ENCODE results near the gene CCDC171. TPM values are rescaled to one million over a fixed set of nuclear protein-coding genes. Genes with fewer than 3 reads are reported as not detected.

CCDC171 gene
- total RNA-seq, 4 donors from 2014 or later, result 3.2 to 12.4 (median 7.3) TPM

DNA sequence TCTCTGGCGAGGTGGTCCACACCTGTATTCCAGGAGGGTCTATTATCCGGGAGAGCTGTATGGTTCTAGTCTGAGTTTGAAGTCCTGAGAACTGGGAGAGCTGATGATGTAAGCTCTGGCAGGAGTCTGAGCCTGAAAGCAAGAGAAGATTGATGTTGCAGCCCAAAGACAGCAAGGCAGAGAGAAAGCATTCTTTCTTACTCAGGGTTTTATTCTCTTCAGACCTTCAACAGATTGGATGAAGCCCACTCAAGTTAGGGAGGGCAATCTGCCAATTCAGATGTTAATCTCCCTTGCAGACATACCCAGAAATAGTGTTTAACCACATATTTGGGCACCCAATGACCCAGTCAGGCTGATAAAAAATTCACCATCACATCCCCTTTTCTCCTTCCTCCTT is 159.1 kb downstream of the CCDC171 start:
- no peak overlapping the region for H3K27ac ChIP-seq
- no peaks in the 10 kb centered on the region for H3K4me1 ChIP-seq
- no peaks in the 10 kb centered on the region for H3K27me3 ChIP-seq
- no peaks in the 10 kb centered on the region for H3K9me3 ChIP-seq
- TF ChIP-seq EP300 (IDR thresholded peaks at IDR 0.05) (no peak), POLR2A (IDR thresholded peaks at IDR 0.05) (no peak), POLR2AphosphoS5 (IDR thresholded peaks at IDR 0.05) (no peak)
- TF ChIP-seq, protein P1, sequence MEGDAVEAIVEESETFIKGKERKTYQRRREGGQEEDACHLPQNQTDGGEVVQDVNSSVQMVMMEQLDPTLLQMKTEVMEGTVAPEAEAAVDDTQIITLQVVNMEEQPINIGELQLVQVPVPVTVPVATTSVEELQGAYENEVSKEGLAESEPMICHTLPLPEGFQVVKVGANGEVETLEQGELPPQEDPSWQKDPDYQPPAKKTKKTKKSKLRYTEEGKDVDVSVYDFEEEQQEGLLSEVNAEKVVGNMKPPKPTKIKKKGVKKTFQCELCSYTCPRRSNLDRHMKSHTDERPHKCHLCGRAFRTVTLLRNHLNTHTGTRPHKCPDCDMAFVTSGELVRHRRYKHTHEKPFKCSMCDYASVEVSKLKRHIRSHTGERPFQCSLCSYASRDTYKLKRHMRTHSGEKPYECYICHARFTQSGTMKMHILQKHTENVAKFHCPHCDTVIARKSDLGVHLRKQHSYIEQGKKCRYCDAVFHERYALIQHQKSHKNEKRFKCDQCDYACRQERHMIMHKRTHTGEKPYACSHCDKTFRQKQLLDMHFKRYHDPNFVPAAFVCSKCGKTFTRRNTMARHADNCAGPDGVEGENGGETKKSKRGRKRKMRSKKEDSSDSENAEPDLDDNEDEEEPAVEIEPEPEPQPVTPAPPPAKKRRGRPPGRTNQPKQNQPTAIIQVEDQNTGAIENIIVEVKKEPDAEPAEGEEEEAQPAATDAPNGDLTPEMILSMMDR (IDR thresholded peaks at IDR 0.05), result no peak
- H3K4me3 ChIP-seq, result no peak overlapping the region
- H3K36me3 ChIP-seq, result no peaks in the 10 kb centered on the region
- DNase-seq (ENCODE audit: low spot score in 2 of 2), result no peak
- WGBS, result 76% methylated on average over 2 of the region's 2 CpGs

DNA sequence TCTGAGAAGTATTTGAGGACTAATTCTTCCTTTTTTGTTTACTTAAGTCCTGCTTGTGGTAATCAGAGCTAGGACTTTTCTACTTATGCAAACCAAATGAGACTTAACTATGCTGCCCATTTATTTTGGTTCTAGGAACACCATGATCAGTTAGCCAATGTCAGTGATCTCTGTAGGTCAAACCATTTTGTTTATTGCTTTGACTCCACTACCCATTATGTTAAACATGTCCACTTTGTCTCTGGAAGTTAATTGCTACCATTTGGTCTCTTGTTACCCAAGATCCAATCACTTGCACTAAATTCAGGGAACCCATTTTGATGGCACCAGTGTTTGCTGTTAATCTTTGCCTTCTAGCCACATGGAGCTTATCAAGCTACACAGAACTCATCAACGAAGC is 161.9 kb downstream of the CCDC171 start:
- 63% methylated on average over 1 of the region's 1 CpG for WGBS
- TF ChIP-seq EP300 (IDR thresholded peaks at IDR 0.05) (no peak), POLR2AphosphoS5 (IDR thresholded peaks at IDR 0.05) (no peak), POLR2A (IDR thresholded peaks at IDR 0.05) (no peak)
- TF ChIP-seq, protein P1 (IDR thresholded peaks at IDR 0.05), result no peak

DNA sequence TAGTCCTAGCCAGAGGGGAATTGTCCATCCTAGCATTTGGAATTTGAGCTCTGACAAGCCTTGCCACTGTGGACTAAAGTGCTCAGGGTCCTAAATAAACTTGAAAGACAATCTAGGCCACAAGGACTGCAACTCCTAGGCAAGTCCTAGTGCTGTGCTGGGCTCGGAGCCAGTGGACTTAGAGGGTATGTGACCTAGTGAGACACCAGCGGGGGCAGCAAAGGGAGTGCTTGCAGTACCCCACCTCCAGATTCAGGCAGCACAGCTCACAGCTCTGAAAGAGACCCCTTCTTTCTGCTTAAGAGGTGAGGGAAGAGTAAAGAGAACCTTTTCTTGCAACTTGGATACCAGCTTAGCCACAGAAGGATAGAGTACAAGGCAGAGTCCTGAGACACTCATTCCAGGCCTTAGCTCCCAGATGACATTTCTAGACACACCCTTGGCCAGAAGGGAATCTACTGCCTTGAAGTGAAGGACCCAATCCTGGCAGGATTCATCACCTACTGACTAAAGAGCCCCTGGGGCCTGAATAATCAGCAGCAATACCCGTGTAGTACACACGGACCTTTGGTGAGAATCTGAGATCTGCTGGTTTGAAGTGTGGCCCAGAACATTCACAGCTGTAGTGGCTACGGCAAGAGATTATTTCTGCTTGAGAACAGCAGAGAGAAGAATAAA is 164.6 kb downstream of the CCDC171 start:
- TF ChIP-seq EP300 (IDR thresholded peaks at IDR 0.05) (no peak), POLR2AphosphoS5 (IDR thresholded peaks at IDR 0.05) (no peak), POLR2A (IDR thresholded peaks at IDR 0.05) (no peak)
- TF ChIP-seq, protein P1 (IDR thresholded peaks at IDR 0.05), result no peak
- Histone ChIP-seq H3K4me3 (no peak overlapping the region), H3K27me3 (no peaks in the 10 kb centered on the region), H3K36me3 (peaks cover 2% of the 10 kb centered on the region), H3K9me3 (no peaks in the 10 kb centered on the region), H3K4me1 (no peaks in the 10 kb centered on the region), H3K27ac (no peak overlapping the region)
- DNase-seq (ENCODE audit: low spot score in 2 of 2), result no peak
- WGBS, result 87% methylated on average over 4 of the region's 5 CpGs

More for the DNA sequence above, 161.9 kb downstream of the CCDC171 start:
- H3K36me3 ChIP-seq, result no peaks in the 10 kb centered on the region
- H3K4me1 ChIP-seq, result no peaks in the 10 kb centered on the region
- no peaks in the 10 kb centered on the region for H3K9me3 ChIP-seq
- no peaks in the 10 kb centered on the region for H3K27me3 ChIP-seq
- no peak overlapping the region for H3K4me3 ChIP-seq
- no peak overlapping the region for H3K27ac ChIP-seq
- DNase-seq (ENCODE audit: low spot score in 2 of 2), result no peak

DNA sequence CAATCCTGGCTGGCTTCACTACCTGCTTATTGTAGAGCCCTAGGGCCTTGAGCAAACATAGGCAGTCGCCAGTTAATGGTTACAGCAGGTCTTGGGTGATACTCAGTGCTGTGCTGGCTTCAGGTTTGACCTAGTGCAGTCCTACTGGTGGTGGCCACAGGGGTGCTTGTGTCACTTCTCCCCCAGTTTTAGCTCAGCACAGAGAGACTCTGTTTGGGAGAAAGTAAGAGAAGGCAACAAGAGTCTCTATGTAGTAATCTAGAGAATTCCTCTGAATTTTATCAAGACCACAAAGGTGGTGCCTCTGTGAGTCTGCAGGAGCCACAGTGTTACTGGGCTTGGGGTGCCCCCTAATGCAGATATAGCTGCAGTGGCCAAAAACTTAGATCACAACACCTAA is 165.6 kb downstream of the CCDC171 start:
- TF ChIP-seq, protein P1 (IDR thresholded peaks at IDR 0.05), result no peak
- TF ChIP-seq EP300 (IDR thresholded peaks at IDR 0.05), result no peak
- TF ChIP-seq POLR2A (IDR thresholded peaks at IDR 0.05), result no peak
- no peak for TF ChIP-seq POLR2AphosphoS5 (IDR thresholded peaks at IDR 0.05)
- Histone ChIP-seq H3K4me3 (no peak overlapping the region), H3K9me3 (no peaks in the 10 kb centered on the region), H3K4me1 (no peaks in the 10 kb centered on the region), H3K27me3 (no peaks in the 10 kb centered on the region), H3K36me3 (peaks cover 2% of the 10 kb centered on the region), H3K27ac (no peak overlapping the region)
- WGBS, result 100% methylated on average over 1 of the region's 1 CpG
- no peak for DNase-seq (ENCODE audit: low spot score in 2 of 2)

DNA sequence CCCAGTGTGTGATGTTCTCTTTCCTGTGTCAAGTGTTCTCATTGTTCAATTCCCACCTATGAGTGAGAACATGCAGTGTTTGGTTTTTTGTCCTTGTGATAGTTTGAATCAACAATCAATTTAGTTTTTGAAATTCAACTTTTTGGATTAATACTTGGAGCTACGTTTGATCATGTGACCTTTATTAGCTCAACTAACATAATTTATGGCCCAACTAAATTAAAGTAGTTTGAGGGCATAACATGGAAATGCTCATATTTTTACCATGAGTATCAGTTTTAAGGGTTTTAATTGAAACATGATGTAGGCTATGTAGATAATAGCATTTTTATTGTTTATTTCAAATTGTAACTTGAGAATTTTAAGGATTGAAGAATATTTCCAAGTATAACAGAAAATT is 168.0 kb downstream of the CCDC171 start:
- no peaks in the 10 kb centered on the region for H3K27me3 ChIP-seq
- H3K4me1 ChIP-seq, result peaks cover 5% of the 10 kb centered on the region
- no peak for TF ChIP-seq EP300 (IDR thresholded peaks at IDR 0.05)
- no peak for TF ChIP-seq POLR2AphosphoS5 (IDR thresholded peaks at IDR 0.05)
- TF ChIP-seq, protein P1 (IDR thresholded peaks at IDR 0.05), result no peak
- TF ChIP-seq POLR2A (IDR thresholded peaks at IDR 0.05), result no peak
- no peaks in the 10 kb centered on the region for H3K9me3 ChIP-seq
- H3K4me3 ChIP-seq, result no peak overlapping the region
- 43% methylated on average over 1 of the region's 1 CpG for WGBS
- DNase-seq (ENCODE audit: low spot score in 2 of 2), result no peak
- no peak overlapping the region for H3K27ac ChIP-seq
- peaks cover 2% of the 10 kb centered on the region for H3K36me3 ChIP-seq

Measured in suprapubic skin (tissue), 4 donors.